GM18519 (cell line): ENCODE measurements around the gene BGLAP.

Experiments used
- ATAC-seq: cut with Tn5 transposase; IDR thresholded peaks from one replicate; pipeline ENCODE4 v1.9.1; 2021; ENCODE audit warnings: mild to moderate bottlenecking, moderate library complexity; ENCODE audit not compliant: unreplicated experiment, low FRiP score

The BGLAP gene

DNA sequence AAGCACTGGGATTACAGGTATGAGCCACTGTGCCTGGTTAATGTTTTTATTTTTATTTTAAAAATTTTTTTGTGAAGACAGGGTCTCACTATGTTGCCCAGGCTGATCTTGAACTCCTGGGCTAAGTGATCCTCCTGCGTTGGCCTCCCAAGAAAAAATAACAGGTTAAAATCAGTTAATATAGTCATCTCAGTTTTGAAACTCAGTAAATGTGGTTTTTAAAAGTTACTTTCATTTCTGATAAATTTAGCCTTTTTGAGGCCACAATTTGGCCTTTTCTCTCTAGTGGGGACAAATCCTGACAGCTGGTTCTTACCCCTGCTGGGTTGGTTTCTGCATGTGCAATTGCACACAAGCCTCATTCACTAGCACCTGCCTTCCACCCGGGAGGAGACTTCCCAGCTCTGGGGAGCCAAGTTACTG, 15.9 kb upstream of the BGLAP start:
- no peak for ATAC-seq

- ATAC-seq: no peak
Measured at GRCh38 chr1:156226782-156227181, 15.2 kb upstream of the BGLAP start.

- ATAC-seq: no peak
Measured at GRCh38 chr1:156228501-156228900, 13.5 kb upstream of the BGLAP start.

- ATAC-seq: no peak
Measured at GRCh38 chr1:156229809-156230472, 12.0 kb upstream of the BGLAP start.

DNA sequence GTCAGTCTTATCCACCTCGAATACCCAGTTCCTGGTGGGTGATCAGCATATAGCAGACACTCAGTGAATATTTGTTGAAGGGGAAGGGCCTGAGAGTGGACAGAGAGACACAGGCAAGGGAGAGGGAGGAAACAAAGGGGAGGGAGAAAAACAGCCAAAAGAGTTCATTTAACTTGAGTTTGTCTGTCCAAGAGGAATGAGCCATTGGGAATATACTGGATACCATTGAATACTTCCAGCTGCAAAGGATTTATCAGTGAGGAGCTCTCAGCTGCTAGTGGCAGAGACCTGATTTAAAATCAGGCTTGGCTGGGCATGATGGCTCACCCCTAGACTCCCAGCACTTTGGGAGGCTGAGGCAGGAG, 11.5 kb upstream of the BGLAP start:
- no peak for ATAC-seq

DNA sequence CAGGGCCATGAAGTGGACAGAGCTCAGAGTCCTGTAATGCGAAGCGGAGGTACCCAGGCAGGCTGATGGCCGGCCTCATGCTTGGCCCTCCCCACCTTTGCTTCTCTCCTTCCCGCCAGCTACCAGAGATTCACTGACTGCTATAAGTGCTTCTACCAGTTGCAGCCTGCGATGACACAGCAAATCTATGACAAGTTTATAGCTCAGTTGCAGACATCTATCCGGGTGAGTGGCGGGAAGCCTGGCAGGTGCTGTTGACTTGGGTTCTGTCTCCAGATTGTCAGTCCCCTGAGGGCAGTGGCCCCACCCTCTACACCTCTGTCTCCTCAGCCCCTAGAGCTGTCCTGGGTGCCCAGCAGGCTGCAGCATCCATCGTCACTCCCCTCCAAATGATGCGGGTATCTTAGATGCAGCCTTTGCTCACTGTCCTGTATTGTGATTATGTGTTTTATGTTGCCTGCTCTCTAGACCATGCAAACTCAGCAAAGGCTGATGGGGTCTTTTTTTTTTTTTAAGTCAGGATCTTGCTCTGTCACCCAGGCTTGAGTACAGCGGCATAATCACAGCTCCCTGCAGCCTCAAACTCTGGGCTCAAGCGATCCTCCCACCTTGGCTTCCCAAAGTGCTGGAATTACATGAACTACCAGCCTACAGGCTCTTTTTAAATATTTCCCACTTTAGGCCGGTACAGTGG, 9.6 kb upstream of the BGLAP start:
- no peak for ATAC-seq

DNA sequence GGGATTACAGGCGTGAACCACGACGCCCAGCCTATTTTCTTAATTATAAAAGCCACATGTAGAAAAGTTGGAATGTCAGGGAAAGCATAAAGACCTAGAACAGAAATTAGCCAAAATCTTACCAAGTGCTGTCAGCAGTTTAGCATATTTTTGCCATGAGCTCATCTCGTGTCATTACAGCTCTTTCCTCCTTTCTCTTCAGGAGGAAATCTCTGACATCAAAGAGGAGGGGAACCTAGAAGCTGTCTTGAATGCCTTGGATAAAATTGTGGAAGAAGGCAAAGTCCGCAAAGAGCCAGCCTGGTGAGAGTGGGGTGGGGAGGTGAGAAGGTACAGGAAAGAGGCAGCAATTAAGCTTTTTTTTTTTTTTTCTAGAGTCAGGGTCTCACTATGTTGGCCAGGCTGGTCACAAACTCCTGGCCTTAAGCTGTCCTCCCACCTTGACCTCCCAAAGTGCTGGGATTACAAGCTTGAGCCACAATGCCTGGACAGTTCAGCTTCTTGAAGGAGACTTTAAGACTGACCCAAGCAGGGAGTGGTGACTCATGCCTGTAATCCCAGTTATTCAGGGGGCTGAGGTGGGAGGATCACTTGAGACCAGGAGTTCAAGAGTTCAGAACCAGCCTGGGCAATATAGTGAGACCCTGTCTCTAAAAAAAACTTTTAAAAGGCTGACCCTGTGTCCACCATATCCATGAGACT, 8.4 kb upstream of the BGLAP start:
- no peak for ATAC-seq

DNA sequence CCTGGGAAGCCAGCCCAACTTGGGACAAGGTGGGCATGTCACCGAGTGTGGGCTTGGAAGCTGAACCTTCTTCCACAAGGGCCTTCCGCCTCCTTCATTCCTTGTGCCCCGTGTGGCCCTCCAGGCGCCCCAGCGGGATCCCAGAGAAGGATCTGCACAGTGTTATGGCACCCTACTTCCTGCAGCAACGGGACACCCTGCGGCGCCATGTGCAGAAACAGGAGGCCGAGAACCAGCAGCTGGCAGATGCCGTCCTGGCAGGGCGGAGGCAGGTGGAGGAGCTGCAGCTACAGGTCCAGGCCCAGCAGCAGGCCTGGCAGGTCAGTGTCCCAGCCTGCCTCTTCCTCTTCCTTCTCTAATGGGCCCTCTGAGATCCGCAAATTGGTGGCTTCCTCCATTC, 5.8 kb upstream of the BGLAP start:
- no peak for ATAC-seq

- ATAC-seq: no peak
Measured at GRCh38 chr1:156238248-156238647, 3.7 kb upstream of the BGLAP start.

DNA sequence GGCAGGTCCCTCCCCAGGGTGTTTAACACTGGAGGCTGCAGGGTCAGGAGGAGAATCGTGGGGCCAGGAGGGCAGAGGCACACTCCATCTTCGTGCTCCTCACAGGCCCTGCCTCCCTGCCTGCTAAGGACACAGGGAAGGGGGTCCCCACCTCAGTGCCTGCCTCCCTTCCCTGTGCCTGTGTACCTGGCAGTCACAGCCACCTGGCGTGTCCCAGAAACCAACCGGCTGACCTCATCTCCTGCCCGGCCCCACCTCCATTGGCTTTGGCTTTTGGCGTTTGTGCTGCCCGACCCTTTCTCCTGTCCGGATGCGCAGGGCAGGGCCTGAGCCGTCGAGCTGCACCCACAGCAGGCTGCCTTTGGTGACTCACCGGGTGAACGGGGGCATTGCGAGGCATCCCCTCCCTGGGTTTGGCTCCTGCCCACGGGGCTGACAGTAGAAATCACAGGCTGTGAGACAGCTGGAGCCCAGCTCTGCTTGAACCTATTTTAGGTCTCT, 623 bp upstream of the BGLAP start:
- ATAC-seq: no peak

- ATAC-seq: no peak
Measured at GRCh38 chr1:156242738-156243137, 754 bp downstream of the BGLAP start.

GRCh38 chr1:156244126-156244525, 2.1 kb downstream of the BGLAP start:
- no peak for ATAC-seq

DNA sequence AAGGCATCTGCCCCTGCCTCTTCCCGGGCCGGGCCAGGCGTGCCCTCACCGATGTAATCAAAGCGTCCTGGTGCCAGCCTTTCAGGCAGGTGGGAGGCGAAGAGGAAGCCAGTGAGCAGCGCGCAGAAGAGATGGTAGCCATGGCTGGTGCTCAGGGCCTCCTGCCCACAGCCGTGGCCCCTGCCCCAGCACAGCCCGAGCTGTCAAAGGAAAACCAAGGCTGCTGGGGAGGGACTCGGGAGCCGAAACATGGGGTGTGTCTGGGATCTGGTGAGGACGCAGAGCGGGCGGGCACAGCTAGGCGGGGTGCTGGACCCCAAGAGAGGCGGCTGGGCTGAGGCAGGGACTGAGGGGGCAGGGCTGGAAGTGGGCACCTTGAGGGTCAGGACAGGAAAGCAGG, 2.7 kb downstream of the BGLAP start:
- no peak for ATAC-seq

DNA sequence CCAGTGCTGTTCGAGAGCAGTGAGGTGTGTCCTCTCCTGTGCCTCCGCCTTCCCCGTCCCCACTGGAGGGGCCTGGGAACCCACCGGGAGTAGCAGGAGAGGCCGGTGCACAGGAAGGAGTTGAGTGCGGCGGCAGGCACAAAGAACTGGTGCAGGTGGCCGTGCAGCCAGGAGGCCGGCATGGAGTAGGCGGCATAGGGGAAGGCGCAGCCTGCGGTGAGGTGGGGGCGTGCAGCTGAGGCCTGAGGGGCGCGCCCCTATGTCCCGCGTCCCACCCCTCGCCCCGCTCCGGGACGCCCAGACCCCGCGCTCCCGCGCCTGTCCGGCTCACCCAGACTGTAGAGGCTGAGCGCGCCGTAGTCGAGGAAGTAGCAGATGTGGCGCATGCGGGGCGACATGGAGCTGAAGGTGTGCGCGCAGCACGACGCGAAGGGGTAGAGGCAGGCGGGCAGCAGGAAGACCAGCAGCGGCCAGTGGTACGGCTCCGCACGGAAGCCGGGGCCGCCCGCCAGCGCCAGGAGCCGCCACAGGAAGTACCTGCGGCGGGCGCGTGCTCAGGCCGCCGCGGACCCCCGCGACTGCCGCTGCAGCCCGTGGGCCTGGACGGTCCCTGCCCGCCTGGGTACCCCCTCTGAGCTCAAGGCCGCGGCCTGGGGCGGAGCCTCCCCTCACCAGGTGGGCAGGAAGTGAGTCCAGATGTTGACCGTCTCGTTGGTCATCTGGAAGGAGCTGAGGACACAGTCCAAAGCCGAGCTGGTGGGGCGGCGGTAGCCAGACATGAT, 3.7 kb downstream of the BGLAP start:
- no peak for ATAC-seq

DNA sequence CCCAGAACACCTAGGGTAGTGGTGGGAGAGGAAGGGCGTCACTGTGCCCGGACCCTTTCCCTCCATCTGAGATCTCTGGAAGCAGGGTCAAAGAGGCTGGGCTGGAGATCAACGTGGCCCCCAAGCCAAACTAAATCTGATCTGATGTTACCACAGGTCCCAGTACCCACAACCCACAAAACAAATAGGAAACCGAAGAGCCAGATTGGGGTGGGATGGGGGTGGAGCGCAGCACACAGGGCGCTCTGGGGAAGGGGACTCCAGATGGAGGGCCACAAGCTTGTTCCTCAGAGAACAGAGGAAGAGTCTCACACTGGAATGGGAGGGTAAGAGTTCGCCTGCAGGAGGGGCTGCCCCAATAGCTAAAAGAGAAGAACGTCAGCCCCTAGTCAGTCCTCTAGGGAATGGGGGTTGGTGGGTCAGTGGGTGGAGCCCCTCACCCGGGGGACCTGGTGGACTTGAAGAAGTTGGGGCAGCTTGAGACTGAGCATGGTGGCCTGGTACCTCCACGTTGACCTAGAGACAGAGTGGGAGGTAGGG, 4.3 kb downstream of the BGLAP start:
- no peak for ATAC-seq

- no peak for ATAC-seq
Measured at GRCh38 chr1:156246781-156247459, 4.9 kb downstream of the BGLAP start.

- no peak for ATAC-seq
Measured at GRCh38 chr1:156247460-156248322, 5.7 kb downstream of the BGLAP start, which contains the start of gene PAQR6. Gene PAQR6 (minus strand): TSS chr1:156248056. CDS start chr1:156246731, 1,325 bp downstream.

GRCh38 chr1:156248323-156248683, 6.3 kb downstream of the BGLAP start:
- ATAC-seq: no peak

DNA sequence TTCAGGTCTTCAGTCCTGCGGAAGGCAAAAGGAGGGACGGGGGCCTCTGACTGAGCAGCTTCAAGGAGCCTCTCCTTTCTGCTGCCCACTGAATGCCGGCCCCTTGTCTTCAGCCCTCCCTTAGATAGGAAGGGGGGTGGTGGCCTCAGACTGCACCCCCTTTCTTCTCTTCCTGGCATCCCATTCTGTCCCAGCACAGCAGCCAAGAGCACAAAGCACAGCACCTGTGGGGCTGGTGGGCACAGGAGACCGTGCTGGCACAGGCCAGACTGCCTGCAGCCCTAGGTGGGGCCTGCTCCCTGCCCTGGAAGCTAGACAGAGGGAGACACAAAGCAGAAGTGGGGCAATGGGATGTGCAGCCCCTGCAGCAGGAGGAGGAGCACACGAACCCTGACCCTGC, 7.6 kb downstream of the BGLAP start:
- ATAC-seq: no peak
